ENCODE measurements around the gene LCOR. TPM values are rescaled to one million over a fixed set of nuclear protein-coding genes. Genes with fewer than 3 reads are reported as not detected.

Gene LCOR
- total and polyA plus RNA-seq, 8 donors, result 4.5 to 34.2 (median 19.5) TPM

DNA sequence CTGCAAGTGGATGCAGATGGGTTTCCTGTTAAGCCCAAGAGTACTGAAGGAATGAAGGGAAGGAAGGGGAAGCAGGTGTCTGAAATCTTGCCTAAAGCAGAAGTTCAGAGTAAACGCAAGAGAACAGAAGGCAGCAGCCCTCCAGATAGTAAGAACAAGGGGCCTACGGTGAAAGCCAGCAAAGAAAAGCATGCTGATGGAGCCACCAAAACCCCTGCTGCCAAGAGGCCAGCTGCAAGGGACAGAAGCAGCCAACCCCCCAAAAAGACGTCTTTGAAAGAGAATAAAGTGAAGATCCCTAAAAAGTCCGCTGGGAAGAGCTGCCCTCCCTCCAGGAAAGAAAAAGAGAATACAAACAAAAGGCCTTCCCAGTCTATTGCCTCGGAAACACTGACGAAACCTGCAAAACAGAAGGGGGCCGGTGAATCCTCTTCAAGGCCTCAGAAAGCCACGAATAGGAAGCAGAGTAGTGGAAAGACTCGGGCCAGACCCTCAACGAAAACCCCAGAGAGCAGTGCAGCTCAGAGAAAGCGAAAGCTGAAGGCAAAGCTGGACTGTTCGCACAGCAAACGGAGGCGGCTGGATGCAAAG is 152.5 kb downstream of the LCOR start:
- intact Hi-C loops (cut with DNase I), result no loop called here
- no peaks in the 10 kb centered on the region for H3K9me3 ChIP-seq
- no peak for DNase-seq
- H3K4me1 ChIP-seq, result no peaks in the 10 kb centered on the region
- 87 to 88% methylated on average over 14 of the region's 14 CpGs for WGBS, 2 donors
- ATAC-seq, result no peak
- H3K27me3 ChIP-seq, result no peaks in the 10 kb centered on the region
- TF ChIP-seq, protein P1, sequence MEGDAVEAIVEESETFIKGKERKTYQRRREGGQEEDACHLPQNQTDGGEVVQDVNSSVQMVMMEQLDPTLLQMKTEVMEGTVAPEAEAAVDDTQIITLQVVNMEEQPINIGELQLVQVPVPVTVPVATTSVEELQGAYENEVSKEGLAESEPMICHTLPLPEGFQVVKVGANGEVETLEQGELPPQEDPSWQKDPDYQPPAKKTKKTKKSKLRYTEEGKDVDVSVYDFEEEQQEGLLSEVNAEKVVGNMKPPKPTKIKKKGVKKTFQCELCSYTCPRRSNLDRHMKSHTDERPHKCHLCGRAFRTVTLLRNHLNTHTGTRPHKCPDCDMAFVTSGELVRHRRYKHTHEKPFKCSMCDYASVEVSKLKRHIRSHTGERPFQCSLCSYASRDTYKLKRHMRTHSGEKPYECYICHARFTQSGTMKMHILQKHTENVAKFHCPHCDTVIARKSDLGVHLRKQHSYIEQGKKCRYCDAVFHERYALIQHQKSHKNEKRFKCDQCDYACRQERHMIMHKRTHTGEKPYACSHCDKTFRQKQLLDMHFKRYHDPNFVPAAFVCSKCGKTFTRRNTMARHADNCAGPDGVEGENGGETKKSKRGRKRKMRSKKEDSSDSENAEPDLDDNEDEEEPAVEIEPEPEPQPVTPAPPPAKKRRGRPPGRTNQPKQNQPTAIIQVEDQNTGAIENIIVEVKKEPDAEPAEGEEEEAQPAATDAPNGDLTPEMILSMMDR (IDR thresholded peaks at IDR 0.05), result no peak
- H3K4me3 ChIP-seq, result no peak overlapping the region
- H3K27ac ChIP-seq, result no peak overlapping the region
- FAIRE-seq, result no peak
- H3K36me3 ChIP-seq, result peaks cover 0 to 14% (median 0%) of the 10 kb centered on the region in 3 donors

DNA sequence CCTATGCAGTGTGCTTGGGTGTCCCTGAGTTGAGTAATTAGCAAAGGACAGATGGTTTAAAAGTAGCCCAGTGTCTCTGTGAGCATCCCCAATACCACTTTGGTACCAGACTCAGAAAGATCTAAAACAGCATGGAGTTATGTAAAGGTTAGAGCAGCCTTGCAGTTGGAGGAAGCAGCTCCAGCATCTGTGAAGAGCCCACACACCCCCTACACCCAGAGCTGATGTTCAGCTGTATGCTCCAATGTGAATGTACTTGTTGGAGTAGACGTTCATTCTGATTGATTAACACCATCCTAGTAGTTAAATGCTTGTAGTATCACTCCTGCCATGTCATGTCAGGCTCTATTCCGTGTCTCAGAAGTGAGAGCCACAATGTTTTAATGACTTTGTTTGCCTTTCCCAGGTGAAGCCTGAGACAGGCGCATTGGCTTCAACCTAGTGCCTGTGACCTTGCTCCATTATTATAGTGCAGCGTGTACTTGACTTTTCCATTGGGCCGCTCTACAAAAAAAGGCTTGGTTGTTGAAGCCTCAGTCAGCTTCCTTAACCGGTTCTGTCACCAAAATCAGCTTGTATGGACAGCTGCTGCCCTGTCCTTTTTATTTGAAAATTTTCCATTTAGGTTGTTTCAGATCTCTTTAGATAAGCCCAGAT is 154.2 kb downstream of the LCOR start:
- 39 to 56% methylated on average over 6 of the region's 6 CpGs for WGBS, 2 donors
- no peak for FAIRE-seq

DNA sequence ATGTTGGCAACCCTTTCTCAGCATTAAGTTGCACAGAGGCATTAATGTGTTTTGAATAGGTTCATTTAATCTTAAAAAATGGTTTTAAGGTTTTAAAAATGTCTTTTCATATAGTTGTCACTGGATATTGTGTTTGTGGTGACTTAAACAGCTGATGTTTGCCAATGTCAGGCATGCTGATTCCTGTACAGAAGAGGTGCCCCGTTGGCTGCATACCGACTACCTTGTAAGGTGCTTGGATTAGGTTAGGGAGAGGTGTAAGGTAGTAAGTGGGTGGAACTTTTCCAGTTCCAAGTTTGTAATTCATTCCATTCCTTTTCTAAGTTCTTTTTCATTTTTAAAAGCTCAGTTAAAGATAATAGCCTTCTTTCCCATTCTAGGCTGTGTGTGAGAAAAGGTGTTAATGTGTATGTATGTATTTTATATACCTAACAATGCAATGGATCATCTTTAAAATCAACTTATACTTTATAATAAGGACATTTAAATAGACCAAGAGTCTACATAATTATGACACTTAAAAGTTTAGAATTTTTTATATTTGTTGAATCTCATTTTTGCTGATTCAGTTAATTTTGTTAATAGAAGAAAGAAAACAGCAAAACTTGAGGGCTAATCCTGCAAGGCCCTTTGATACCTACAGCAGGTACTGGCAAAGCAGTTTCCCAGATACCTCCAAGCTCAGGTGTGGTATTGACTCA is 155.2 kb downstream of the LCOR start:
- H3K4me1 ChIP-seq, result no peaks in the 10 kb centered on the region
- H3K4me3 ChIP-seq, result no peak overlapping the region
- H3K27me3 ChIP-seq, result no peaks in the 10 kb centered on the region
- DNase-seq (no peak), ATAC-seq (no peak), FAIRE-seq (no peak)
- H3K9me3 ChIP-seq, result no peaks in the 10 kb centered on the region
- intact Hi-C loops (cut with DNase I), result no loop called here
- TF ChIP-seq, protein P1 (IDR thresholded peaks at IDR 0.05), result no peak
- 88 to 95% methylated on average over 2 of the region's 2 CpGs for WGBS, 2 donors
- no peak overlapping the region for H3K27ac ChIP-seq
- peaks cover 0 to 1% (median 0%) of the 10 kb centered on the region in 3 donors for H3K36me3 ChIP-seq

More for the DNA sequence above, 154.2 kb downstream of the LCOR start:
- peaks cover 0 to 8% (median 0%) of the 10 kb centered on the region in 3 donors for H3K36me3 ChIP-seq
- H3K27me3 ChIP-seq, result no peaks in the 10 kb centered on the region
- H3K9me3 ChIP-seq, result no peaks in the 10 kb centered on the region
- H3K27ac ChIP-seq, result no peak overlapping the region
- ATAC-seq (peak; percentile 58 to 87 (median 79)), DNase-seq (no peak)
- TF ChIP-seq, protein P1 (IDR thresholded peaks at IDR 0.05), result no peak
- H3K4me1 ChIP-seq, result no peaks in the 10 kb centered on the region
- intact Hi-C loops (cut with DNase I), result no loop called here
- no peak overlapping the region for H3K4me3 ChIP-seq

DNA sequence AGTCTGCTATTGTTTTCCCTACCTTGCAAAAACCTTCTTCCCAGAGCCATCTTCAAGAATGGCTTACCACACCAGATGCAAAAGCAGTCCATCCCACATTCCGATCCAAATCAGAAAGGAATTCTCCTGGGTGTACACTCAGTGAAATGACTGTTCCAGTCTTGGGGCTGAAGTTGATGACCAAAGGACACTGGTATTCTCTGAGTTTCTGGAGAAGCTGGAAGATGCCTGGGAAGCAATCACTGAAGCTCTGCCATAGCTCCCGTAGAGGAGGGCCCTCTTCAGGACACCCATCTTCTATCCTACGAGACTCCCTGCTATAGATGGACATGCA is 155.7 kb downstream of the LCOR start:
- intact Hi-C loops (cut with DNase I), result no loop called here
- WGBS, 2 donors, result 95 to 98% methylated on average over 3 of the region's 3 CpGs
- no peaks in the 10 kb centered on the region for H3K9me3 ChIP-seq
- DNase-seq (no peak), ATAC-seq (no peak), FAIRE-seq (no peak)
- TF ChIP-seq, protein P1 (IDR thresholded peaks at IDR 0.05), result no peak
- no peaks in the 10 kb centered on the region for H3K4me1 ChIP-seq
- H3K27ac ChIP-seq, result no peak overlapping the region
- H3K4me3 ChIP-seq, result no peak overlapping the region
- H3K27me3 ChIP-seq, result no peaks in the 10 kb centered on the region
- no peaks in the 10 kb centered on the region for H3K36me3 ChIP-seq

DNA sequence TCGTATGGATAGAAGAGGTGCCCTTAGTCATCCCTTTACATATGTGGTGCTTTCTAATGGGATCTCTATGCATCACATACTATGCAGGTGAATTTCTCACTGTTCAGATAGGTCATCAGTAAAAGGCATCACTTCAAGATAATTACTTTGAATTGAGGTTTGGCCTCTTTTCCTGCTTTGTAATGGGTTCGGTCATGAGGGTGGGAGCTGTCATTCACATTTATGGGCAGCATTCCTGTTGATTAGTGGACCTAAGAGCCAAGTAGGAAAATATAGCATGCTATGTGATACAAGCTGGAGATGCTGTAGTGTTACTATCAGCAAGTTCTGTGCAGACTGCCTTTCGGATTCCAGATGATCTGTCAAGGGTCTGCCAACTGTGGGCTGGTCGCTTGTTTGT is 156.3 kb downstream of the LCOR start:
- no peak for DNase-seq
- Histone ChIP-seq H3K27me3 (no peaks in the 10 kb centered on the region), H3K27ac (no peak overlapping the region), H3K36me3 (no peaks in the 10 kb centered on the region), H3K9me3 (no peaks in the 10 kb centered on the region), H3K4me3 (no peak overlapping the region), H3K4me1 (no peaks in the 10 kb centered on the region)
- FAIRE-seq, result no peak
- TF ChIP-seq, protein P1 (IDR thresholded peaks at IDR 0.05), result no peak
- ATAC-seq, result no peak
- 84 to 90% methylated on average over 4 of the region's 4 CpGs for WGBS, 2 donors
- intact Hi-C loops (cut with DNase I), result no loop called here
